SK-N-SH (cell line): Measurements from ENCODE around the gene ECE1.

Source experiments
- FOXM1 ChIP-seq: IDR thresholded peaks from 2 replicates; pipeline ENCODE4 v1.4.0; 2012; ENCODE audit warnings: low read depth, mild to moderate bottlenecking
- NRF1 ChIP-seq: IDR thresholded peaks from 2 replicates; pipeline ENCODE4 v1.6.1; 2012; ENCODE audit warnings: low read depth, mild to moderate bottlenecking, low read length
- TF ChIP-seq, protein P1 (sequence below): fragments of 150-350 bp; IDR thresholded peaks from 2 replicates; pipeline ENCODE4 v1.6.1; 2017; ENCODE audit warnings: antibody characterized with exemption, low read length, low read depth, borderline replicate concordance

DNA sequence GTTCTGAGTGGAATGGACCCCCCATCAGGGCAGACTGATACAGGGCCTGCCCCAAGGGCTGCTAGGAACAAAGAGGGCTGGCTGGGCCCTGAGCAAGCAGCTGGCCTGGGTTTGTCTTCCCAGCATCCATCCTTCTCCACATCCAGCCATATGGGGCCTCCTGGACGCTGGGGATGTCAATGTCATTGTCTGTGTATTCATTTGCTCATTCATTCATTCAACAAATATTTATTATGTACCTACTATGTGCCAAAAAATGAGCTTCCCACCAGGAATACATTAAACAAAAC is 15.6 kb upstream of the ECE1 start:
- TF ChIP-seq FOXM1: no peak
- TF ChIP-seq, protein P1, sequence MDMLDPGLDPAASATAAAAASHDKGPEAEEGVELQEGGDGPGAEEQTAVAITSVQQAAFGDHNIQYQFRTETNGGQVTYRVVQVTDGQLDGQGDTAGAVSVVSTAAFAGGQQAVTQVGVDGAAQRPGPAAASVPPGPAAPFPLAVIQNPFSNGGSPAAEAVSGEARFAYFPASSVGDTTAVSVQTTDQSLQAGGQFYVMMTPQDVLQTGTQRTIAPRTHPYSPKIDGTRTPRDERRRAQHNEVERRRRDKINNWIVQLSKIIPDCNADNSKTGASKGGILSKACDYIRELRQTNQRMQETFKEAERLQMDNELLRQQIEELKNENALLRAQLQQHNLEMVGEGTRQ: no peak
- no peak for TF ChIP-seq NRF1
